COLO668 (cell line): ENCODE results near the gene MRPS21.

Experiments
- DNase-seq: peaks from one replicate; lab custom pipeline; 2025; ENCODE audit not compliant: unreplicated experiment; lab: John Stamatoyannopoulos, UW

MRPS21 gene

GRCh38 chr1:150293433-150294253 lies at the start of gene MRPS21:
TSS of gene MRPS21 (plus strand) at chr1:150293861. CDS start at chr1:150294367, 506 bp downstream.
- peak; percentile 96 for DNase-seq

DNA sequence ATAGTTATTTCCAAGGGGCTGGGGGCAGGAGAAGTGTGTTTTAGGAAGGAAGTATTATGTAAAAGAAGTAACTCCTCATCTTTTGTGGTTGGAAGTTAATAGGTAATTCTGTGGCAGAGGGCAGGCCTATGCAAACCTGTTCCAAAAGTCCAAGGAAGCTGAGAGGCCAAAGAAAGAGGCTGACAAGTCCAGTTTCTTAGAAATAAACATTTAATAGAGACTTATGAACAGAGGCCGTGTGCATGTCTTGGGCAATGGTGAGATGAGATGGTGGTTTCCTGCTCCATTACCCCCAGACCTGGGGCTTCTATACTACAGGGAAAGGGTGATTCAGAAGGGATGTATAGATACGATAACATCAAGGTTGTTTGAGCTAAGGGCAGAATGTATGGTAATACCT lies 43.7 kb upstream of the MRPS21 start:
- DNase-seq, result no peak

DNA sequence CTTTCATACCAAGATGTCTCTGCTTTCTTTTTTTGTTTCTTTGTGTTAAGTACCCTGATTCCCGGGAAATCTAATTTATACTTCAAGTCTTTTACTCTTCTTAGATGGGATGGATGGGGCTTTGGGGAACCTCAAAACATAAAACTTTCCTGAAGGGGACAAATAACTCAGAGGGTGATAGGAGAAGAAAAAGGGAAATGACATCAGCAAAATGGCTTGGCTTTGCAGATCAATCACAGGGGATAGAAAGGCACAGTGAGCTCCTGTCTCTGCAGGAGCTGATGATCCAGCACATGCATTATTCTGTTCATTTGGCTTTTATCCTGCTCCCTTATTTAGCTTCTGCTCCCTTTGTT lies 37.5 kb upstream of the MRPS21 start:
- DNase-seq, result no peak

DNA sequence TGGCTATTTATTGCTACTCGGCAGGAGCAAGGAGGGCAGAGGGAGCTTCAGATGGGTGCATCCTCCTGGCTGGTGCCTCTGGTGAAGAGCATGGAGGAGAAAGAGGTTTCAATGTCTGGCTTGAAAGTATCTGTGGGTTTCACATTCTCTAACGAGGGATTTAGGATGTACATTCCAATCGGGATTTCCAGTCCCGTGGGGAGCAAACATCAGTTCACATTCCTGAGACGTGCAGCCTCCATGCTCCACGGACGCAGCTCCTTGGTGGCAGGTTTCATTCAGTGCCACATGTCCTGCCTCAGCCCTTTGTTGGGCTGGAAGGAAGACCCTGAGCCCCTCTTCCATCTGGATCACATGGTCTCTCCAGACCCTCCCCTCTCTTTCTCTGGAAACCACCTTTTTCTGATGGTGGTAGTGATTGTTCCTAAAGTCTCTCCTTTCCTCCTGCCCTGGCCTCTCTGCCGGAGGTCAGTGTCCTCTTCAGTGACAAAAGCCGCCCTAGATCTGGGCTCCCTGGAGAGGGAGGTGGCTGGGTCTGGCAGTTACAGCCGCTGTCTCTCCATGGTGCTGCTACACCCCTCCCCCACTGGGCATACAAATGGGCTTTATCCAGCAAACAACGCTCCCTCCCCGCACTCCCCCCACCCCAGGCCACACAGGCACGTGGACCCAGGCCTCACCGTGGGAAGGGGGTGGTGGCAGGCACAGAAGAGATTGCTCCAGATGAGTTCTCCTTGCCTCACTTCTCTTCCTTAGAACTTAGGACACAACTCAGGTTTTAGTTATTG lies 36.9 kb upstream of the MRPS21 start:
- DNase-seq, result no peak

GRCh38 chr1:150257624-150258585 lies 35.8 kb upstream of the MRPS21 start, which contains the start of gene CA14:
TSS of gene CA14 (plus strand) at chr1:150257774. CDS start at chr1:150258129, 355 bp downstream.
- DNase-seq, result no peak

DNA sequence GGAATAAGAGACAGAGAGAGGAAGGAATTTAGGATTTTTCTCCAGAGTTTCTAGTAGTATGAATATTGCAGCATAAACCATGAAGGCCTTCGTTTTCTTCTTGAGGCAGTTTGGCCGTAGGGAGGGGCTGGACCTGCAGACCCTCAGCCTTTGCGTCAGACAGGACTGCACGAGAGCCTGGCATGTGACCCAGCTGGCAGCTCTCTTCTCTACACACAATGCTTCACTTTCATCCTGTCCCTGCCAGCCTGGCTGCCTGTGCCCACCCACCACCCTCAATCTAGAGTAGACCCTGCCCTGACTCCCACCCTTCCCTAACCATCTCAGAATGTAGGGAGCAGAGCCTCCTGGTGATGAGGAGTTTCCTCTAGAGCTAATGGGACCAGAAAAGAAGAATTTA lies 34.4 kb upstream of the MRPS21 start:
- no peak for DNase-seq

DNA sequence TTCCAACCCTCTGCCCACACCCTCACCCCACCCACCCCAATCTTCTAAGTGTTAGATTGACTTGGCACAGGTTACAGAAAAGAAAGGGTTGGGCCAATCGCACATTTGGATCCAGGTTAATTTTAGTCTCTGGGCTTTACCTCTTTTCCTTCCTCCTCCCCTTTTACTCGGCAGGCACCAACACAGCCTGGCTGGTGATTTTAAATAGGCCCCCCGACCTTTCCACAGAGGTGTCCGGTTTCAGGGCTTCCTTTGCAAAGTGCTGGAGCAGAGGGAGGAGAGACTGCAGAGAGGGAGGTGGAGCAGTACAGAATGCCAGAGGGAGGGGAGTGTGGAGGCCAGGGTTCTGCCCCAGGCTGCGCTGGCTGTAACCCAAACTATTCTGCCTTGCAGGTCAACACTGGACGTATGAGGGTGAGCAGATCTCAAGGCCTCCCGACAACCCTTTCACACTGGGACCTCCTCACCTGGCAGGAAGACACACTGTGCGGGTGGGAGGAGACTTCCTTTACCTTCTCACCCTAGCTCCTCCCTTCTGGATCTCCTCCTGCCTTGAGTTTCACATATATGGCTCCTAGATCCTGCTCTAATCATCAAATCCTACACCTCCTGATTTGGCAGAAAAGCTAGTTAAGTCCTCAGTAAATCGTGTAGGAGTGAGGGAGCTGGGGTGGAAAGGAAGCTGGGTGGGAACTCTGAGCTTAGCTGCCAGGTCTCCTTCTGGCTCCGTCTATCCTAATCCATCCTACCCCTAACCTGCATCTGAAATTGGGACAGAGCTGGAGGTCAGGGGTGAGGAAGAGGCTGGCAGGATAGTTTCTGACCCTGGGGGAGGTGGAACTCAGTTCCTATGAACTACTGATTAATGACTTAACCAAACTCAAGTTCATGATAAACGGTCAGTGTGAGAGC lies 33.6 kb upstream of the MRPS21 start:
- no peak for DNase-seq

DNA sequence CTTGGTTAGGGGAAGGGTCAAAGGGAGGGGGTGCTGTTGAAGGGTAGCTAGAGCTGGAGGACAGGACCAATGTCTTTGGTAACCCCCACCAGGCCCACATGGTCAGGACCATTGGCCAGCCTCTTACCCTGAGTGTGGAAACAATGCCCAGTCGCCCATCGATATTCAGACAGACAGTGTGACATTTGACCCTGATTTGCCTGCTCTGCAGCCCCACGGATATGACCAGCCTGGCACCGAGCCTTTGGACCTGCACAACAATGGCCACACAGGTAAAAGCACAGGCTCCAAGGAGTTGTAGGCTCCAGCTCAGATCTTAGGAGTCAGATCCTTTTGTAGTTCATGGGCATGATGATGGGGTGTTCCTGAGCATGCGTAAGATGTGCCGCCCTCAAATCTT lies 32.3 kb upstream of the MRPS21 start:
- no peak for DNase-seq

DNA sequence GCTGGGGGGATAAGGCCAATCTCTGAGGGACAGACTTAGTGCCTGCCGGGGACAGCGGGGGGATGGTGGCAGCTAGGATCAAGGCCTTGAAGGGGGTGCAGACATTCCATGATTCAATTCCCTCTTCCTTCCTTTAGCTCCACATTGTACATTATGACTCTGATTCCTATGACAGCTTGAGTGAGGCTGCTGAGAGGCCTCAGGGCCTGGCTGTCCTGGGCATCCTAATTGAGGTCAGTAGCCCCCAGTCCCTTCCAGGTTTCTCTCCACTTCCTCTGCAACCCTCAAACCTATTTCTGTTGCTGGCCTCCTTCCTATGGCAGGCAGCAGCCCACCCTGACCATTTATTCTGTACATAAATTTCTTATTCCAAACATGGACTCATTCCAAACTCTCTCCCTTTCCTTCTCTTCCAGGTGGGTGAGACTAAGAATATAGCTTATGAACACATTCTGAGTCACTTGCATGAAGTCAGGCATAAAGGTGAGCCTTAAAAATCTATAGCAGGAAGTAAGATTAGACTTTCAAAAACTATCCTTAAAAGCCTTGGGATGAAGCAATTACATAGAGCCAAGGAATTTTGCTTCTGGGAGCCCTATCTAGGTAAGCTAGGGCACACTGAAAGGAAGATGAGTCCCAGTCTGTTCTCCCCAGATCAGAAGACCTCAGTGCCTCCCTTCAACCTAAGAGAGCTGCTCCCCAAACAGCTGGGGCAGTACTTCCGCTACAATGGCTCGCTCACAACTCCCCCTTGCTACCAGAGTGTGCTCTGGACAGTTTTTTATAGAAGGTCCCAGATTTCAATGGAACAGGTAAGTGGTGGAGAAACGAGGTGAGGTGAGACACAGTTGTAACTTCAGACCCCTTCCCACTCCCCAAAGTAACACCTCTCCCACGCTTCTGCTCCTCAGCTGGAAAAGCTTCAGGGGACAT lies 31.0 kb upstream of the MRPS21 start:
- DNase-seq, result no peak

- no peak for DNase-seq
Observed at GRCh38 chr1:150263549-150263948, 30.1 kb upstream of the MRPS21 start.

DNA sequence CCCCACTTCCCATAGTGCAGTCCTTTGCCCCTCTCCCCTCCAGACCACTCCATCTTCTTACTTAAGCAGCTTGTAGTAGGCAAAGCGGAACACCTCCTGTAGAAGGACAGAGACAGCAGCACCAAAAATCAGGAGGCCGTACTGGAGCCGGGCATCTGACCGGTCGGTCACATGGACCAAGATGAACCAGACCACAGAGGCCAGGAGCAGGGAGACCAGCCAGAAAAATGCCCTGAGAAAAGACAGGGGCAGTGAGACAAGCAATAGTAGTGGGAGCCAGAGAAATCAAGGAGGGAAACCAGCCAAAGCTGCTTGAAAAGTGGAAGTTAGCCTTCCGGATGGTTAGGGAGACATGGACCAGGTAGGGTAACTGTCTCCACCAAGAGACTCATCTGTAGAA lies 25.8 kb upstream of the MRPS21 start:
- no peak for DNase-seq

- peak; percentile 42 for DNase-seq
Observed at GRCh38 chr1:150268340-150268704, 25.3 kb upstream of the MRPS21 start.

GRCh38 chr1:150268705-150269403 lies 24.8 kb upstream of the MRPS21 start, which contains the start of gene APH1A:
TSS of gene APH1A (minus strand) at chr1:150269016. CDS start at chr1:150268810, 206 bp downstream.
- DNase-seq, result peak; percentile 97

DNA sequence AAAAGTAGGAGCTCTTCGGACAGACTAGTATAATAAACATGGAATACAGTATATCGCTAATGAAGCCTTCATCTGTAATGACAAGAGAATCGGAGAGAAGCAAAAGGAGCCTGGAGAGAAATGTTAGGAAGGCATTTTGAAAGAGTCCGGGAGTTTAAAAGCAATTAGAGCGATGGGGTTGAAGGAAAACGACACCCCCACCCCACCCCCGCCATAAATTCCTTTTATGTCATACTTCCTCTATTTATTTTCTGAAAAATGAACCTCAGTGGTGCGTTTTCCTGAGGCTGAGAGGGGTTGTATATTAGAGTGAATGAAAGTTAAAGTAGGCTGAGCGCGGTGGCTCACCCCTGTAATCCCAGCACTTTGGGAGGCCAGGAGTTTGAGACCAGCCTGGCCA lies 24.2 kb upstream of the MRPS21 start:
- DNase-seq, result no peak

DNA sequence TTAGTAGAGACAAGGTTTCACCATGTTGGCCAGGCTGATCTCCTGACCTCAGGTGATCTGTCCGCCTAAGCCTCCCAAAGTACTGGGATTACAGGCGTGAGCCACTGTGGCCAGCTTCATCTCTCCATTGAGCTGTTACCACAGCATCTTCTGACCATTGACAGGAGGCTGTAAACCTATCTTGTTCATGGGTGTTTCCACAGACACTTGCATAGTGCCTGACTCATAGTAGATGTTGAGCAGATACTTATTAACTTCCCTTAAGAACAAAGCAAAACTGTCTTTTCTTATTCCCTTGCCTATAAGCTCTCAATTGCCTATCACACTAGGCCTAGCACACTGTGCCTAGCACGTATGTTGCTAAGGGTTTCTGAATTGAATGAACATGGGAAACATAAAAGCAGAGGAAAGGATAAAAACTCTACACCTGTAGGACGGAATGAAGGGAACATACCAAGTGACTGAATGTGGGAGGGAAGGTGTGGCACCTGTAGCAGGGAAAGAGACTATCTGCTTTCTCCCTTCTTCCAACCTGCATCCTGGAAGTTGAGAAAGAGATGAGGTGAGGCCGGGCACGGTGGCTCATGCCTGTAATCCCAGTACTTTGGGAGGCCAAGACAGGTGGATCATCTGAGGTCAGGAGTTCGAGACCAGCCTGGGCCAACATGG lies 22.2 kb upstream of the MRPS21 start:
- DNase-seq, result no peak

- no peak for DNase-seq
Observed at GRCh38 chr1:150273311-150273710, 20.4 kb upstream of the MRPS21 start.

GRCh38 chr1:150280138-150280707 lies 13.4 kb upstream of the MRPS21 start:
- no peak for DNase-seq
